SHP77 treated with DMSO at 0.1 percent for 48 hours (cell line): ENCODE results near the gene PDSS1.
"Not testable (repeated sequence)": the region's sequence is repeated elsewhere in the genome, so short reads cannot be mapped to it uniquely, and the experiment has no call there.

Experiments used
- DNase-seq: peaks from one replicate; lab custom pipeline; 2025; lab: John Stamatoyannopoulos, UW

Gene PDSS1

DNA sequence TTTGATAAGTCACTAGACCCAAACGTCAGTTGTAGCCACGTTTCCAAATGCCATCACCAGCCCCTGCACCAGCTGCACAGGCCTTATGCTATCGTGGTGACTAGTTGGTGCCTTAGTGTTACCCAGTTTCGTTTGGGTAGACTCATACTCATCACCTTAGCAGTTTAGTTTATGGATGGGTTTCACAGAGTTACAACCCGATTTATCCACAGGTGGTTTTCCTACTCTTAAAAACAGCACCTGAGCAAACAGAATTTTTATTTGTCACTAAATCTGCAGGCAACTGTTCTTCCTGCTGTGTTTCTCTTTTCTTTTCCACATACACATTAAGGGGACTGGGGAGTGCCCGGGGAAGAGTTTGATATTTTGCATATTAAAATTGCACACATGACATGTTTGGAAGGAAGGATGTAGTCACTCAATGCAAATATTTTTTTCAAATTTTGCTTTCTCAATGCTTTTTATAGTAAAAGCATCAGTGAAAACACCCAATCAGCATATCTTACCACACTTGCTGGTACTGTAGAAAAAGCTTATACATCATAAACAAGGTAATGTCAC lies 41.6 kb downstream of the PDSS1 start:
- DNase-seq: no peak

DNA sequence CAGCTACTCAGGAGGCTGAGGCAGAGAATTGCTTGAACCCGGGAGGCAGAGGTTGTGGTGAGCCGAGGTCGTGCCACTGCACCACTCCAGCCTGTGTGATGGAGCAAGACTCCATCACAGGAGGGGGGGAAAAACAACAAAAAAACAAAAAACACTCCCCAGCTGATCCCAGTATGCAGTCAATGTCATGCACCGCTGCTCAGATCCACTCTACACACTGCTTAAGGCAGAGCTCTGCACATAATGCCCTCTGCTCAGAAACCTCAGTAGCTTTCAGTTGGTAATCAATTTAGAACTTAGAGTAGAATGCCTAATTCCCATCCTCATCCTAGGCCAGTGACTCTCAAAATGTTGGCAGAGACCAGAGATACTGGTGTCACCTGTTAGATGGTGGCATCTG lies 43.9 kb downstream of the PDSS1 start:
- DNase-seq: no peak

DNA sequence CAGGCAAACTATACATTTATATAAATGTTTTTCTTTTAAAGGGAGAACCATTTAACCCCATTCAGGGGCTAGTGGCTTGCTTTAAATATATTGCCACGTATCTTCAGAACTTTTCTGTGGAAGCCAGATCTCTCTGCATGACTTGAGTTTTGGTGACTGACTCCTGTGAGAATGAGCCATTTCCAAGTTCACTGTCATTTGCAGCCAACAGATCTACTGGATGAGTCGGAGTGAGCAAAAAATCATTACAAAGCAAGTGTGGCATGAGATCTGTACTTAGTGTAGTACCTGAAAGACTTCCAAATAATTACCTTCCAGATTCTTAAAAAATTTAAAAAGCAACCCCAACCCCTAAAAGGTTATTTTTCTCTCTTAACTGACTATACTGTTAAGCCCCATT lies 45.6 kb downstream of the PDSS1 start:
- no peak for DNase-seq

DNA sequence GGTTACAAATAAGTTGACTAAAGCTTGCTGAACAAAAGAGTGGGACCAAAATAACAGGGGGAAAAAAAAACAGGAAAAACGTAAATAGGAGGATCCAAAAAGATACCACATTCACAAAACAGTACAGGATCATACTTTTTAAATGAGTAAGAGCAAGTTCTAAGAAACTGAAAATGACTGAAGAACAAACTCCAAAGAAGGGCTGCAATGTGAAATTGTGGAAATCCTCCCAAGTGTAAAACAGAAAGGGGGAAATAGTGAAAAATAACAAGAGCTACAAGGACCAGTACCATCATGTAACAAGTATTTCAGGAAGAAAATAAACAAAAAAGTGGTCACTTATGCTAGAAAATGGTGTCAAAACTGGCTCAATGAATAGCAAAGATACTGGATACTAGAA lies 46.3 kb downstream of the PDSS1 start:
- no peak for DNase-seq

DNA sequence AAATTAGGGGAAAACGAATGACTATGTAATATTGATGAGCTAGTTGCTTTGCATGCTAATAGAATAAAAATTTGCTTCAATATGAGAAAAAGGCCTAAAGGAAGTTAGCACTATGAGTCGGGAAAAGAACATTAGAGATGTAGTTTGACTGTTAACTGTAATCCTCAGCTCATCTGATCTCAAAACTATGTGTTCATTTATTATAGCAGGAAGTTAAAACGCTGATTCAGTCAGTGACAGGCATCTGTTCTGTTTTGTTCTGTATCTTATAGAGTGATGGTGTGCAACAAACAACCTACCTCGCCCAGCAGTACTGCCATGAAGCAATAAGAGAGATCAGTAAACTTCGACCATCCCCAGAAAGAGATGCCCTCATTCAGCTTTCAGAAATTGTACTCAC lies 48.6 kb downstream of the PDSS1 start:
- no peak for DNase-seq

DNA sequence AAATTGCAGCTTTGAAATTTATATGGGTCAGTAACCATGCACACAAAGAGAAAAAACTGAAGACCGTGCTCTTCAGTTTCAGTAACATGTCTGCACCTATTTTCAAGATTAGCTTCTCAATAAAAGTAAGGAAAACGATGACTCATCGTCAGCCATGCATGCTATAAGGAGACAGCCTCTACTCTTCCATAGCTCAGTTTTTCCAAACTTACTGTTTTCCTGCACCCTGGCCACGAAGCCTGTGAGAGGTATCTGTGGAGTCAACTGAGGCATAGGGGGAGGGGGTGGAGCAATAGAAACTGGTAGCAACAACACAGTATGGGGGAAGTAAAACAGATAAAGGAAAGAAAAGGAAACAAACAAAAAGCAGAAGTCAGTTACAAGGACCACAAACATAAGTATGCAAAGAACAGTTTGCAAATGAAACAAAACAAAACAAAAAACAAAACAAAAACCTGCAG lies 58.0 kb downstream of the PDSS1 start:
- no peak for DNase-seq

DNA sequence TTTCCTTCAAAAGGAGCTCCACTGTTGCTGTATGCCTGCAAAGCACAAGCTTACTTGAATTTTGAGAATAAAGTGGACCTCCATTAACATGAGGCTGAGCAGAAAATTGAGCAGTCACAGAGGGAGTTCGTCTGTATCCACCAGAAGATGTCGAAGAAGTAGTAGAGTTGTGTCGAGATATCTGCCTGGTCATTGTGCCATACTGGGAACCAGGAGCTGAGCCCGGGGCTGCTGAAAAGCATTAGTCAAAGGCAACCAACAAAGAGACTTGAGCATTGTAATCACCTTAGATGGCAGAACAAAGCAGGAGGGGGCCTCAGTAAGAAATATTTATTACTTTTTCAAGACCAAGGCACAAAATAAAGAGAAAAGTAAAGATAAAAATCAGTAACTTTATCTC lies 61.5 kb downstream of the PDSS1 start:
- no peak for DNase-seq

DNA sequence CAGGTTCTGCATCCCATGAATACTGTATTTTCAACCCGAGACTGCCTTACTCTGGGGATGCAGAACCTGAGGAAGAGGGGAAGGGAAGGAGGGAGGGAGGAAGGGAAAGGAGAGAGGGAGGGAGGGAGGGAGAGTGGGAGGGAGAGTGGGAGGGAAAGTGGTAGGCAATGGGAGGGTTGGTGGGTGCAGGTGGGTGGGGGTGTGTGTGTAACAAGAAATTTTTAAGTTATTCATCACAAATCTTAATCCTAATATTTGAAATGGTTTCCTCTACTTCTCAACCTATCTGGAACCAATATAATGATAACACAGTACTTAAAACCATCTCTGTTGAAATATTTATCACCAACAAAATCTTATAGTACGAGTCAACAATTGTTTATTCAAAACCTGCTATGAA lies 68.0 kb downstream of the PDSS1 start:
- no peak for DNase-seq

DNA sequence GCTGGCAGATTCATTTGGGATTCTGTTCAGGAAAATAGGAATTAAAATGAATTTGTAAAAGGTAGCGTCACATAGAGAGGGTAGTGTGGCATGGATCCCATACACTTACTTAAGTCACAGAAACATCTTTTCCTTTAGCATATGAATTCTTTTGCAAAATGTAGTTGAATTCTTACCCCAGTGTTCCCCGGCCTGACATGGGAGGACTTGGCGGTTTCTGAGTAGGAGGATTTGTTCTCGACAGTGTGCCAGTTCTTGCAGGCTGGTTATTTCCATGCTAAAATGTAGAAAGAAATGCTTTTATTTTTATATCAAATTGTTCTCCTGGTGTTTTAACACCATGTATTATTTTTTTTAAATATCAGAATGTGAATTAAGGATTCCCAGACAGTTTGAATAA lies 72.6 kb downstream of the PDSS1 start:
- DNase-seq: no peak

DNA sequence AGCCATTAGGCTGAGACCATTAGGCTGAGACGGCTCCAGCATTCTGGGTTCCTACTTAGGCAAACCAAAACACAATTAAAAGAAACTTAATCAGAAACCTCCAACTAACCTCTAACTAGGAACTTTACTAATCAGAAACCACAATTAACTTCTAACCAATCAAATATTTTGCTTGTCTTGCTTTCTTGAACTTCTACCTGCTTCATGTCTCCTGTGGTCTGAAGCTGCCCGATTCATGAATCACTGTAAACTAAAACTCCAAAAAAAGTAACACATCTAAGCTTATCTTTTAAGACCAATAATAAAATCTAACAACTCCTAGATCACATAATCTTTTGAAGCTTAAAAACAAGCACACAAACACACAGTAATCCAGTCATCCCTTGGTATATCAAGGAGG lies 76.1 kb downstream of the PDSS1 start:
- no peak for DNase-seq

DNA sequence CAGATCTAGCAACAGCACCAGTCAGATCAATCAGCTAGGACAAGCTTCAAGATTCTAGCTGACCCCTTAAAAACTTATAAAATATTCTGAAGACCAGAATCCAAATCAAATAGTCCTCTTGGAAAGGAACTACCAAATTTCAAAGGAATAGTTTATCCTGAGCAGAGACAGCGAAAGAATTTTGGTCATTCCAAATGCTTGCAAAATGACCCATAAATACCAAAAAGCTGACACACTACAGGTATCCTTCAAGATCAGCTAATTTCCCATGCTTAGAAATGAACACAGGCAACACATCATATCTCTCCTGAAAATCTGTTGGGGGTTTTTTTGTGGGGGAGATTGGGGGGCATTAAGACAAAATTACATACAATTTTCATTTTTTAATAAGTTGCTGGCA lies 78.8 kb downstream of the PDSS1 start:
- DNase-seq: no peak

DNA sequence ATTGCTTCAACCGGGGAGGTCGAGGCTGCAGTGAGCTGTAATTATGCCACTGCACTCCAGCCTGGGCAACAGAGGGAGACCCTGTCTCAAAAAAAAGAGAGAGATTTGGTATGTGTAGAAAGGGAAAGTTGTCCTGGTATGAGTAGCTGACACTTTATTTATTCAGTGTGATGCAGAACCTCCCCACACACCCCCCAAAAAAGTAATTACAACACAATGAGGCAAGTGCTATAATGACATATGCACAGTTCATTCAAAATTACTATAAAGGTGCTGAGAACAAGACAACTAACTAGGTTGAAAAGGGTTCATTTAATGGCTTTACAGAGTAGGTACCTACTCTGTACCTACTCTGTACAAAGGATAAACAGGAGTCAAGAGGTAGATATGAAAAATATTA lies 80.2 kb downstream of the PDSS1 start:
- no peak for DNase-seq

DNA sequence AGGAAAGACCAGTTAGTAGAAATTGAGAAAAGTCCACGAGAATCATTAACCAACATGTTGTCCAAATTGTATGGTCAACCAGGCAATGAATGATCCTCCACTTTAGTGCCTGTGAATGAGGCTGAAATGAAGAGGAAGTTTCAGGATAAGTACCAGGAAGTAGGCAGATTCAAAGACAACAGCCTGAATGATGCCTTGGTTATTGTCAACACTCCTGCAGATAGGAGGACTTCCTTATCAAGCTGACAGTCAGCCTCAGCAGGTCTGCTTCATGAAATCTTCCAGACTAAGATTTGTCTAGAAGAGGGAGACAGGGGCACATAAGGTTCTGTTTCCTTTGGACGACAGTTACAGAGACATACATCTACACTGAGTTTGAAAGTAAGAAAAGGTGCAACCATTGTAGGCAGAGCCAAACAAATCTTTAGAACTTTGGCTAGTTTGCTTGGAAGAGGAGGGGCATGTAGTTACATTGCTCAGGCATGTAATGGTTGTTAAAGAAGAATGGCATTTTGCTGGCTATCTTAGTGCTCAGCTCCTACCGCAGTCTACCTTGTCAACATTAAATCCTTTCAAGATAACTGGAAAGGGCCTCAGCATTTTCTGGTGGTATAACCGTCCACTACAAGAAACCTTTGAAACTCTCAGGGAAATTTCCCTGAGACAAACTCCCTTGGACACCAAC lies 81.8 kb downstream of the PDSS1 start:
- DNase-seq: no peak

DNA sequence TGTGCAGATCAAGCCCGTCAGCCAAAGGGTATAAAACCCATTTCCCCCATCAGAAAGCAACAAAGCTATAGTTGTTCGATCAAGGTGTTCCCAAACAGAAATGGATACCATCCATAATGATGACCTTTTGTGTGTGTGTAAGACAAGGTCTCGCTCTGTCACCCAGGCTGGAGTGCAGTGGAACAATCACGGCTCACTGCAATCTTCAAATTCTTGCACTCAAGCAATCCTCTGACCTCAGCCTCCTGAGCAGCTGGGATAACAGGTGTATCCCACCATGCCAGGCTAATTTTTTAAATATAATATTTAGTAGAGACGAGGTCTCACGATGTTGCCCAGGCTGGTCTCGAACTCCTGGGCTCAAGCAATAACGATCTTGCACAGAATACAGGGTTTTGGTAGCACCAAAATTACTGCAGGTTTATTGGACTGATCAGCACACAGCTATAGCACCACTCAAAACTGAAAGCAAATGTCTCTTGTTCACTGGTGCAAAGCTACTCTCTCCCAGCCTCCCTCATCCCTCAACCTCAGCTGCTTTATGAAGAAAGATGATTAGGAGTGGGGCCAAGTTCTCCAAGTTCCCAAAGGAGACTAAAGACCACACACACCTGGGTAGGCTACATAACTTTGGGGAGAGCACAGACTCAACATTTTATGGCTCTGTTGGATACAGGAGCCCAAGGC lies 82.7 kb downstream of the PDSS1 start:
- no peak for DNase-seq

DNA sequence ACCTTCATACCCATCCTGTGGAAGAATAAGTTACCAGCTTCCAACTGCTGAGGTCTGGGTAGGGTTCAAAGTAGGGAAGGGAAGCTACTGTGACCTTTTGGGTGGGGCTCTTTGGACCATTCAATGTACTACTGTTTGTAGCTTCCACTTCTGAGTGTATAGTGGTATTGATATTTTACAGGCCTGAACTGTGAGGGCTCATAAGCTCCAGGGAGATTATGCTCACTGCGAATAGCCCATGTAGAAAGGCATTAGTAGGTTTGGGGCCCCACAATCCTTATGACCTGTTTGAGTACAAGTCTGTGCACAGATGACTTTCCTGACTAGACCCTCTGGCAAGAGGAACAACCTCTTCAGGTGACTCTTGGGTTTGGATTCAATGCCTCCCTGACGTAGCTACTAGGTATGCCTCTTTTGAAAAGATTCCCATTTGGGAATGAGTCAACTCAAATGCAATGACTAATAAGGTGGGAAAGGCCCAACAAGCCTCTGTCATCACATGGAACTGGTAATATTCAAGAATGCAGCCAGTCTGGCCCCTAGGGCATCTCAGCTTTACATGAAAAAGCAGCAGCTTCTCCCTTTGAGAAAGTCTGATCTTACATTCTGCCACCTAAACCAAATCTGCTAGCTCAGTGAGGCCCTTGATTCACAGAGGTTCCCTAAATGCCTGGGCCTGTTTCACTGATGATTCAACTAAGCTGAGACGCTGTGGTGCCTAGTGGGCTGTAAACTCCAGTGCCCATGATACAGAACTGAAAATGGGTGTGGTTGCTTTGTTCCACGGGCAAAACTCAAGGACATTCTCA lies 83.5 kb downstream of the PDSS1 start:
- DNase-seq: no peak

DNA sequence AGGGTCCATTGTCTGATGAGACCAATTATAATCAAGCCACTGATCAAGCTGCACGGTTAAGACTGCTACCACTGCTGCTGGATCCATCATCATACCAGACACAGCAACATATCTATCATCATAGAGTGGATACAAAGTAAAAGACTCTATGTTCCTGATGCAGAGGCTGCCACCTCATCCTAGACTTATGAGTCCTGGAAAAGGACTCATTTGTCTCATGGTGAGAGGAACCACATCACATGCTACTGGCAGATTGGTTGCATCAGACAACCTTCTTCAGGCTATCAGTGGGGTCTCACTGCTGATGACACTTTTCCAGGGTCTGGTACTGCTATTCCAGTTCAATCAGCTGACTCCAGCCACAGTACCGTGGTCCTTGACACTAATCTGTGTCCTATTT lies 84.3 kb downstream of the PDSS1 start:
- DNase-seq: no peak

DNA sequence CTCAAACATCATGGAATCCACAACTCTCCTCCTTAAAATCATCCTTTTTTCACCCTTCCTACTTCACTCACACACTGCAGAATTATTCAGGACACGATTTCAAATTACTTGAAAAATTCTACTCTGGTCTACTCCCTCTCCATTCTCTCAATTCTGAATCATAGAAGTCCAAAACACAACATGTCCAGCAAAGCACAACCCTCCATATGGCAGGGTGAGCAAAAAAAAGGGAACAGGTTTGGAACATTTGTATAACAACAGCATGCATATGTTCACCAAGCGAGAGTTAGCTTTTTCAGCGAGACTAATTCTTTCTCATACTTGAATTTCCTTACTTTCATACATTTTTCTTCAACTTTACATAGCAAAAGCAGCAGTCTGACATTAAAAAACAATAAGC lies 89.9 kb downstream of the PDSS1 start:
- no peak for DNase-seq

DNA sequence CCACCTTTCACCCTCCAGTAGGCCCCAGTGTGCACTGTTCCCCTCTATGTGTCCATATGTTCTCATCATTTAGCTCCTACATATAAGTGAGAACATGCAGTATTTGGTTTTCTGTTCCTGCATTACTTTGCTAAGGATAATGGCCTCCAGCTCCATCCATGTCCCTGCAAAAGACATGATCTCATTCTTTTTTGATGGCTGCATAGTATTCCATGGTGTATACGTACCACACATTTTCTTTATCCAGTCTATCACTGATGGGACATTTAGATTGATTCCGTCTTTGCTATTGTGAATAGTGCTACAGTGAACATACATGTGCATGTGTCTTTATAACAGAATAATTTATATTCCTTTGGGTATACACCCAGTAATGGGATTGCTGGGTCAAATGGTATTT lies 92.3 kb downstream of the PDSS1 start:
- DNase-seq: not testable (repeated sequence)

DNA sequence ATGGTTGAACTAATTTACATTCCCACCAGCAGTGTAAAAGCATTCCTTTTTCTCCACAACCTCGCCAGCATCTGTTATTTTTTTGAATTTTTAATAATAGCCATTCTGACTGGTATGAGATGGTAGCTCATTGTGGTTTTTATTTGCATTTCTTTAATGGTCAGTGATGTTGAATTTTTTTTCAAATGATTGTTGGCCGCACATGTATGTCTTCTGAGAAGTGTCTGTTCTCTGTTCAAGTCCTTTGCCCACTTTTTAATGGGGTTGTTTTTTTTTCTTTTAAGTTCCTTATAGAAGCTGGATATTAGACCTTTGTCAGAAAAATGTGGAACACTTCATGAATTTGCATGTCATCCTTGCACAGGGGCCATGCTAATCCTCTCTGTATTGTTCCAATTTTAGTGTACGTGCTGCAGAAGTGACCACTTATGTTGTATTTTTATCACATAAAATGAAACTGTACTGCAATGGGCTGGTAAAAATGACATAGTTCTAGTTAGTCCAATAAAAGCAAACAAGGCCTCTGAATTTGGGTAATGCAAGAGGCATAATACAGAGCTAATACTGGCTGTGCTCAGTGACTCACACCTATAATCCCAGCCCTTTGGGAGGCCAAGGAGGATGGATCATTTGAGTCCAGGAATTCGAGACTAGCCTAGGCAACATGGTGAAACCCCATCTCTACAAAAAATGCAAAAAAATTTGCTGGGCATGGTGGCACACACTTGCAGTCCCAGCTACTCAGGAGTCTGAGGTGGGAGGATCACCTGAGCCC lies 92.9 kb downstream of the PDSS1 start:
- no peak for DNase-seq

DNA sequence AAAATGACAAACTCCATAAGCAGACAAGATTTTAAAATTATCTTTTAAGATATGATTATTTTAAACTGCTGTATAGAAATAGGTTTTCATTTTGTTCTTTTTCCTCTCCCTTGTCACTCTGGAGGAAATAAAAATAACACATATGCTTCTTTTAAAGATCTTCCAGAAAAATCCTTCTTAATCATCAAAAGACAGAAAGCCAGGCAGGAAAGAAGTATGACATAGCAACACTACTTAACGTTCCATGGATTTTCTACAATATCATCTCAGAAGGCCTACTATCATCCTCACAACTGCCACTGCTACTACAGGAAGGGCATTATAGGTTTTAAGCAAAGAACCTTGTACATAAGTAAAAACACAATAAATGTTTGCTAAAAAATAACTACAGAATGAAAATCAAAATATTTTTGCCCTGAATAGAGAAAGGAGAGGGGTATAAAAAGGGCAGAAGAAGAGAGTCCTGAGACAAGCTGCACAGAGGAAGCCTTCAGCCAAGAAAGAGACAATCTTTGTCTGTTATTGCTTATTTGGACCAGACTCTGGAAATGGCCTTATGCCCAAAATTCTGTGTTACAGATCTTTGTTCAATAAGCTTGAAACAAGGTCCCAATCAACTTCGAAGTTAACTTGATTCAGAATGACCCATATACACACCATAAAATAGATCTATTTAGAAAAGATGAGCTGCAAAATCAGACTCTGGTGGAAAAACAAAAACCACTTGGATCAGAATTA lies 95.4 kb downstream of the PDSS1 start:
- no peak for DNase-seq
